ENCODE measurements around the gene GABRB3.
A peak's percentile ranks its signal among the peaks of the same experiment; 100 is the strongest.

Gene GABRB3

DNA sequence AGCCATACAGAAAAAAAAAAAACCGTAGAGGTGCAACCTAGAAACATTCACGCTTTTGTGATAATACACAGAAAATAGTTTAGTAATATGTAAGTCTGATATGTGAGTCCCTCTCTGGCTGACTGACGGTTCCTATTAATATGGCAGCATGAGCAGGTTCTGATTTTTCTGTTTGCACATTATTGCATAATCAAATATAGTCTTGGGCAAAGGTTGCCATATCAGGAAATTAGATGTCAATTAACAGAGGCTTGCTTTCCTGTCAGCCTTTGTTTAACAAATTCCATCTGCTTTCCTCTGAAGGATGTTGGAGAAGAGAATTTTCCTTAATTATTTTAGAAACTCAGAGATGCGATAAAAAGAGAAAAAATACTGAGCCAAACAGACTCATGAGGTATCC, 14.8 kb downstream of the GABRB3 start:
- H4K91ac ChIP-seq (ENCODE audit: low read depth, low read length, poor library complexity), result no peak overlapping the region
- H3K4me3 ChIP-seq (ENCODE audit: low read length in 2 of 2), result no peak overlapping the region
- H3K36me3 ChIP-seq (replicated peaks in 1 of 2; ENCODE audit: control insufficient read depth in 2 of 2, insufficient read depth in 2 of 2, low read length in 2 of 2), result no peaks in the 10 kb centered on the region
- H2AFZ ChIP-seq (ENCODE audit: low read length), result no peak overlapping the region
- no peak overlapping the region for H3K18ac ChIP-seq (ENCODE audit: low read length)
- DNase-seq (ENCODE audit: low spot score), result no peak
- no peak overlapping the region for H3K4me2 ChIP-seq (ENCODE audit: insufficient read depth, low read length, poor library complexity, severe bottlenecking)
- H3K9me3 ChIP-seq (replicated peaks in 1 of 2; ENCODE audit: control insufficient read depth in 2 of 2, insufficient read depth in 1 of 2, low read depth in 1 of 2, low read length in 2 of 2), result no peaks in the 10 kb centered on the region
- H2BK12ac ChIP-seq (ENCODE audit: low read length), result no peak overlapping the region
- H3K79me1 ChIP-seq (ENCODE audit: low read depth, low read length), result no peaks in the 10 kb centered on the region
- H2BK120ac ChIP-seq (ENCODE audit: low read depth, low read length), result no peak overlapping the region
- H3K4ac ChIP-seq (ENCODE audit: low read length), result no peak overlapping the region
- no peaks in the 10 kb centered on the region for H3K27me3 ChIP-seq (ENCODE audit: control insufficient read depth in 3 of 3, insufficient read depth in 3 of 3, low read depth in 1 of 3, low read length in 3 of 3)
- H3K23ac ChIP-seq (ENCODE audit: low read depth, low read length, poor library complexity), result no peak overlapping the region
- no peak overlapping the region for H3K9ac ChIP-seq (ENCODE audit: low read depth, low read length, poor library complexity)
- no peak overlapping the region for H2BK5ac ChIP-seq (ENCODE audit: low read length)
- no peak overlapping the region for H4K8ac ChIP-seq (ENCODE audit: low read depth, low read length)
- H3K27ac ChIP-seq (replicated peaks; ENCODE audit: low read length), result no peak overlapping the region
- H2AK5ac ChIP-seq (ENCODE audit: low read depth, low read length), result no peak overlapping the region
- peaks cover 0 to 11% of the 10 kb centered on the region in 2 donors for H3K4me1 ChIP-seq (ENCODE audit: control insufficient read depth in 2 of 2, insufficient read depth in 1 of 2, low read depth in 1 of 2, low read length in 2 of 2)
- no peak overlapping the region for H2BK15ac ChIP-seq (ENCODE audit: low read length)
- WGBS, 2 donors (ENCODE audit: extremely low coverage in 2 of 2, insufficient read length in 2 of 2, insufficient replicate concordance in 1 of 2), result no CpG with 5 or more reads among the region's 4 CpGs
- H3K14ac ChIP-seq (ENCODE audit: low read length), result no peak overlapping the region

DNA sequence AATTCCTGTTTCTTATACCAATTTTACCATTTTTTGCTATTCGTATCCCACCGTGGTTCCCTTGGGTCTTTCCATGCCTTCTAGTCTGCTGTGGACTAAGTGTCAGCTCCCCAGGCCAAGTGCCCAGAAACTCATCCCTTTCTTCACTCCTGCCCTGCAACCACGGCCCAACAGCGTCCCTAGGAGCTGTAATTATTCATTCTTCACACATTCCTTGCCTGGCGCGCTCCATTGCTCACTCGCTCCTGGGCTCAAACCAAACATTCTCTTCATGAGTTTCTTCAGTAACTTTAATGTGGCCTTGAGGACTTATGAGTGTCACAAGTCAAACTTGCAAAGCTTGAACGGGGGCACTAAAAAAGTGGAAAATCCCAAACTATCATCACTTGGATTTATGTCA, 15.7 kb downstream of the GABRB3 start:
- WGBS, 2 donors (ENCODE audit: extremely low coverage in 2 of 2, insufficient read length in 2 of 2, insufficient replicate concordance in 1 of 2), result no CpG with 5 or more reads among the region's 8 CpGs
- no peak overlapping the region for H2AK5ac ChIP-seq (ENCODE audit: low read depth, low read length)
- no peak overlapping the region for H4K91ac ChIP-seq (ENCODE audit: low read depth, low read length, poor library complexity)
- H2AFZ ChIP-seq (ENCODE audit: low read length), result no peak overlapping the region
- no peak overlapping the region for H3K18ac ChIP-seq (ENCODE audit: low read length)
- no peaks in the 10 kb centered on the region for H3K36me3 ChIP-seq (replicated peaks in 1 of 2; ENCODE audit: control insufficient read depth in 2 of 2, insufficient read depth in 2 of 2, low read length in 2 of 2)
- no peaks in the 10 kb centered on the region for H3K27me3 ChIP-seq (ENCODE audit: control insufficient read depth in 3 of 3, insufficient read depth in 3 of 3, low read depth in 1 of 3, low read length in 3 of 3)
- H3K4me3 ChIP-seq (ENCODE audit: low read length in 2 of 2), result no peak overlapping the region
- H3K79me1 ChIP-seq (ENCODE audit: low read depth, low read length), result no peaks in the 10 kb centered on the region
- H2BK5ac ChIP-seq (ENCODE audit: low read length), result no peak overlapping the region
- no peak overlapping the region for H2BK12ac ChIP-seq (ENCODE audit: low read length)
- no peak overlapping the region for H2BK15ac ChIP-seq (ENCODE audit: low read length)
- H3K14ac ChIP-seq (ENCODE audit: low read length), result no peak overlapping the region
- H4K8ac ChIP-seq (ENCODE audit: low read depth, low read length), result no peak overlapping the region
- peaks cover 0 to 9% of the 10 kb centered on the region in 2 donors for H3K4me1 ChIP-seq (ENCODE audit: control insufficient read depth in 2 of 2, insufficient read depth in 1 of 2, low read depth in 1 of 2, low read length in 2 of 2)
- no peak overlapping the region for H3K9ac ChIP-seq (ENCODE audit: low read depth, low read length, poor library complexity)
- H3K23ac ChIP-seq (ENCODE audit: low read depth, low read length, poor library complexity), result no peak overlapping the region
- H3K4me2 ChIP-seq (ENCODE audit: insufficient read depth, low read length, poor library complexity, severe bottlenecking), result no peak overlapping the region
- no peak overlapping the region for H2BK120ac ChIP-seq (ENCODE audit: low read depth, low read length)
- H3K27ac ChIP-seq (replicated peaks; ENCODE audit: low read length), result no peak overlapping the region
- no peak overlapping the region for H3K4ac ChIP-seq (ENCODE audit: low read length)
- no peak for DNase-seq (ENCODE audit: low spot score)
- H3K9me3 ChIP-seq (replicated peaks in 1 of 2; ENCODE audit: control insufficient read depth in 2 of 2, insufficient read depth in 1 of 2, low read depth in 1 of 2, low read length in 2 of 2), result no peaks in the 10 kb centered on the region

DNA sequence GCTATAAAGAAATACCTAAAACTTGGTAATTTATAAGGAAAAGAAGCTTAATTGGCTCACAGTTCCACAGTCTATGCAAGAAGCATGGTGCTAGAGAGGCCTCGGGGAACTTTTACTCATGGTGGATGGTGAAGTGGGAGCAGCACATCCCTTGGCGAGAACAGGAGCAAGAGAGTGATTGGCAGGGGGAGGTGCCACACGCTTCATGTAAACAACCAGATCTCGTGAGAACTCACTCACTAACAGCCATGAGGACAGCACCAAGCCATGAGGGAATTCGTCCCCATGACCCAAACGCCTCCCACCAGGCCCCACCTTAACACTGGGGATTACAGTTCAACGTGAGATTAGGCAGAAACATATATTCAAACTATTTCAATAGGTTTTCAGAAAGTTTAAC, 28.0 kb downstream of the GABRB3 start:
- no peak overlapping the region for H2BK15ac ChIP-seq (ENCODE audit: low read length)
- no peak overlapping the region for H3K4me3 ChIP-seq (ENCODE audit: low read length in 2 of 2)
- peak overlapping the region; percentile 13 for H3K18ac ChIP-seq (ENCODE audit: low read length)
- no peak overlapping the region for H3K23ac ChIP-seq (ENCODE audit: low read depth, low read length, poor library complexity)
- no peak overlapping the region for H3K27ac ChIP-seq (replicated peaks; ENCODE audit: low read length)
- H3K27me3 ChIP-seq (ENCODE audit: control insufficient read depth in 3 of 3, insufficient read depth in 3 of 3, low read depth in 1 of 3, low read length in 3 of 3), result no peaks in the 10 kb centered on the region
- H2BK120ac ChIP-seq (ENCODE audit: low read depth, low read length), result no peak overlapping the region
- no peaks in the 10 kb centered on the region for H3K36me3 ChIP-seq (replicated peaks in 1 of 2; ENCODE audit: control insufficient read depth in 2 of 2, insufficient read depth in 2 of 2, low read length in 2 of 2)
- no peak overlapping the region for H3K4ac ChIP-seq (ENCODE audit: low read length)
- no peak overlapping the region for H4K8ac ChIP-seq (ENCODE audit: low read depth, low read length)
- DNase-seq (ENCODE audit: low spot score), result no peak
- peaks cover 0 to 11% of the 10 kb centered on the region in 2 donors for H3K4me1 ChIP-seq (ENCODE audit: control insufficient read depth in 2 of 2, insufficient read depth in 1 of 2, low read depth in 1 of 2, low read length in 2 of 2)
- H3K4me2 ChIP-seq (ENCODE audit: insufficient read depth, low read length, poor library complexity, severe bottlenecking), result no peak overlapping the region
- H2AK5ac ChIP-seq (ENCODE audit: low read depth, low read length), result no peak overlapping the region
- H3K79me1 ChIP-seq (ENCODE audit: low read depth, low read length), result no peaks in the 10 kb centered on the region
- H4K91ac ChIP-seq (ENCODE audit: low read depth, low read length, poor library complexity), result no peak overlapping the region
- no peak overlapping the region for H3K9ac ChIP-seq (ENCODE audit: low read depth, low read length, poor library complexity)
- no peaks in the 10 kb centered on the region for H3K9me3 ChIP-seq (replicated peaks in 1 of 2; ENCODE audit: control insufficient read depth in 2 of 2, insufficient read depth in 1 of 2, low read depth in 1 of 2, low read length in 2 of 2)
- H3K14ac ChIP-seq (ENCODE audit: low read length), result no peak overlapping the region
- no peak overlapping the region for H2BK12ac ChIP-seq (ENCODE audit: low read length)
- WGBS, 2 donors (ENCODE audit: extremely low coverage in 2 of 2, insufficient read length in 2 of 2, insufficient replicate concordance in 1 of 2), result no CpG with 5 or more reads among the region's 7 CpGs
- no peak overlapping the region for H2AFZ ChIP-seq (ENCODE audit: low read length)
- no peak overlapping the region for H2BK5ac ChIP-seq (ENCODE audit: low read length)

DNA sequence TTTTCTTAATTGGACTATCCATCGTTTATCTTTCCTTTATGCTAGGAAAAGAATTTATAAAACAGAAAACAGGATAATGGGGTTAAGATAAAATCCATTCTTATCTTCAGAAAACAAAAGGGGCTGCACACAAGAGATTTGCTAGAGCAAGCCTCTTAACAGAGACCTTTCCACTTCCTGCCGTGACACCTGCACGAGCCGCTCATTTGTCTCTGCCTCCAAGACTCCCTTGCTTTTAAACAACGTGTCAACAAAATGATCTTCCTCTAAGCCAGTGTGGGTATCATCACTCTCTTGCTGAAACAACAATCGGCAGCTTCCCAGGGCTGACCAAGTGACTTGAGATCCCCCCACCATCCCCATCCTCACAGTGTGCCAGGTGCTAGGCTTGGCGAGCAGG, 33.1 kb downstream of the GABRB3 start:
- Histone ChIP-seq H3K4me2 (ENCODE audit: insufficient read depth, low read length, poor library complexity, severe bottlenecking) (no peak overlapping the region), H3K9me3 (replicated peaks in 1 of 2; ENCODE audit: control insufficient read depth in 2 of 2, insufficient read depth in 1 of 2, low read depth in 1 of 2, low read length in 2 of 2) (no peaks in the 10 kb centered on the region), H2BK120ac (ENCODE audit: low read depth, low read length) (no peak overlapping the region), H2BK12ac (ENCODE audit: low read length) (no peak overlapping the region), H3K27ac (replicated peaks; ENCODE audit: low read length) (no peak overlapping the region), H3K79me1 (ENCODE audit: low read depth, low read length) (no peaks in the 10 kb centered on the region), H3K18ac (ENCODE audit: low read length) (no peak overlapping the region), H3K36me3 (replicated peaks in 1 of 2; ENCODE audit: control insufficient read depth in 2 of 2, insufficient read depth in 2 of 2, low read length in 2 of 2) (no peaks in the 10 kb centered on the region), H2BK5ac (ENCODE audit: low read length) (no peak overlapping the region), H2BK15ac (ENCODE audit: low read length) (no peak overlapping the region), H3K9ac (ENCODE audit: low read depth, low read length, poor library complexity) (no peak overlapping the region), H2AK5ac (ENCODE audit: low read depth, low read length) (no peak overlapping the region), H3K4me1 (ENCODE audit: control insufficient read depth in 2 of 2, insufficient read depth in 1 of 2, low read depth in 1 of 2, low read length in 2 of 2) (peaks cover 0 to 12% of the 10 kb centered on the region in 2 donors), H4K91ac (ENCODE audit: low read depth, low read length, poor library complexity) (no peak overlapping the region), H4K8ac (ENCODE audit: low read depth, low read length) (no peak overlapping the region), H2AFZ (ENCODE audit: low read length) (no peak overlapping the region), H3K14ac (ENCODE audit: low read length) (no peak overlapping the region), H3K23ac (ENCODE audit: low read depth, low read length, poor library complexity) (no peak overlapping the region), H3K27me3 (ENCODE audit: control insufficient read depth in 3 of 3, insufficient read depth in 3 of 3, low read depth in 1 of 3, low read length in 3 of 3) (no peaks in the 10 kb centered on the region), H3K4ac (ENCODE audit: low read length) (no peak overlapping the region), H3K4me3 (ENCODE audit: low read length in 2 of 2) (no peak overlapping the region)
- DNase-seq (ENCODE audit: low spot score), result no peak
- no CpG with 5 or more reads among the region's 7 CpGs for WGBS, 2 donors (ENCODE audit: extremely low coverage in 2 of 2, insufficient read length in 2 of 2, insufficient replicate concordance in 1 of 2)

Data from neuronal stem cell (in vitro differentiated cells).